ENCODE data around the gene TFDP1.
"Not testable (repeated sequence)": the region's sequence is repeated elsewhere in the genome, so short reads cannot be mapped to it uniquely, and the experiment has no call there.

The TFDP1 gene

GRCh38 chr13:113588394-113589111 is 4.0 kb downstream of the TFDP1 start:
- H3K27me3 ChIP-seq (ENCODE audit: insufficient read depth, low read length): no peaks in the 10 kb centered on the region
- peaks cover 31% of the 10 kb centered on the region for H3K36me3 ChIP-seq (ENCODE audit: insufficient read depth, low read length)
- no peak overlapping the region for H2AFZ ChIP-seq (ENCODE audit: low read depth, low read length)
- H3K4me3 ChIP-seq (ENCODE audit: low read length): no peak overlapping the region
- H3K9me3 ChIP-seq (ENCODE audit: low read length): peaks cover 12% of the 10 kb centered on the region
- peaks cover 10% of the 10 kb centered on the region for H3K4me1 ChIP-seq (ENCODE audit: insufficient read depth, low read length)

- peaks cover 8% of the 10 kb centered on the region for H3K4me1 ChIP-seq (ENCODE audit: insufficient read depth, low read length)
- H3K9me3 ChIP-seq (ENCODE audit: low read length): peaks cover 12% of the 10 kb centered on the region
- H3K27me3 ChIP-seq (ENCODE audit: insufficient read depth, low read length): no peaks in the 10 kb centered on the region
- peaks cover 31% of the 10 kb centered on the region for H3K36me3 ChIP-seq (ENCODE audit: insufficient read depth, low read length)
- H3K4me3 ChIP-seq (ENCODE audit: low read length): no peak overlapping the region
- H2AFZ ChIP-seq (ENCODE audit: low read depth, low read length): no peak overlapping the region
Observed at GRCh38 chr13:113589251-113589960, 4.9 kb downstream of the TFDP1 start.

- H3K27me3 ChIP-seq (ENCODE audit: insufficient read depth, low read length): no peaks in the 10 kb centered on the region
Observed at GRCh38 chr13:113589961-113590339, 5.4 kb downstream of the TFDP1 start.

GRCh38 chr13:113591750-113592149 is 7.2 kb downstream of the TFDP1 start:
- H3K9me3 ChIP-seq (ENCODE audit: low read length): peaks cover 22% of the 10 kb centered on the region
- H3K27me3 ChIP-seq (ENCODE audit: insufficient read depth, low read length): no peaks in the 10 kb centered on the region
- no peaks in the 10 kb centered on the region for H3K4me1 ChIP-seq (ENCODE audit: insufficient read depth, low read length)
- H3K36me3 ChIP-seq (ENCODE audit: insufficient read depth, low read length): peaks cover 39% of the 10 kb centered on the region
- H3K4me3 ChIP-seq (ENCODE audit: low read length): no peak overlapping the region
- H2AFZ ChIP-seq (ENCODE audit: low read depth, low read length): no peak overlapping the region

More at GRCh38 chr13:113589961-113590339, 5.4 kb downstream of the TFDP1 start:
- peaks cover 8% of the 10 kb centered on the region for H3K4me1 ChIP-seq (ENCODE audit: insufficient read depth, low read length)
- peaks cover 12% of the 10 kb centered on the region for H3K9me3 ChIP-seq (ENCODE audit: low read length)
- H3K4me3 ChIP-seq (ENCODE audit: low read length): no peak overlapping the region
- H3K36me3 ChIP-seq (ENCODE audit: insufficient read depth, low read length): peaks cover 31% of the 10 kb centered on the region
- no peak overlapping the region for H2AFZ ChIP-seq (ENCODE audit: low read depth, low read length)

- peaks cover 27% of the 10 kb centered on the region for H3K9me3 ChIP-seq (ENCODE audit: low read length)
- no peaks in the 10 kb centered on the region for H3K27me3 ChIP-seq (ENCODE audit: insufficient read depth, low read length)
- H3K4me1 ChIP-seq (ENCODE audit: insufficient read depth, low read length): no peaks in the 10 kb centered on the region
- no peak overlapping the region for H2AFZ ChIP-seq (ENCODE audit: low read depth, low read length)
- peaks cover 40% of the 10 kb centered on the region for H3K36me3 ChIP-seq (ENCODE audit: insufficient read depth, low read length)
- no peak overlapping the region for H3K4me3 ChIP-seq (ENCODE audit: low read length)
Observed at GRCh38 chr13:113592571-113592970, 8.0 kb downstream of the TFDP1 start.

- Histone ChIP-seq H3K36me3 (ENCODE audit: insufficient read depth, low read length) (peaks cover 48% of the 10 kb centered on the region), H3K9me3 (ENCODE audit: low read length) (peaks cover 39% of the 10 kb centered on the region)
- not testable (repeated sequence) for H3K4me3 ChIP-seq (ENCODE audit: low read length); H3K4me1 ChIP-seq (ENCODE audit: insufficient read depth, low read length); H3K27me3 ChIP-seq (ENCODE audit: insufficient read depth, low read length); H2AFZ ChIP-seq (ENCODE audit: low read depth, low read length)
Observed at GRCh38 chr13:113594066-113594821, 9.7 kb downstream of the TFDP1 start.

- no peak overlapping the region for H2AFZ ChIP-seq (ENCODE audit: low read depth, low read length)
- H3K4me1 ChIP-seq (ENCODE audit: insufficient read depth, low read length): no peaks in the 10 kb centered on the region
- H3K9me3 ChIP-seq (ENCODE audit: low read length): peaks cover 39% of the 10 kb centered on the region
- H3K36me3 ChIP-seq (ENCODE audit: insufficient read depth, low read length): peaks cover 44% of the 10 kb centered on the region
- no peaks in the 10 kb centered on the region for H3K27me3 ChIP-seq (ENCODE audit: insufficient read depth, low read length)
- H3K4me3 ChIP-seq (ENCODE audit: low read length): no peak overlapping the region
Observed at GRCh38 chr13:113595131-113595530, 10.6 kb downstream of the TFDP1 start.

GRCh38 chr13:113596321-113597200 is 12.0 kb downstream of the TFDP1 start:
- peaks cover 44% of the 10 kb centered on the region for H3K9me3 ChIP-seq (ENCODE audit: low read length)
- no peaks in the 10 kb centered on the region for H3K4me1 ChIP-seq (ENCODE audit: insufficient read depth, low read length)
- no peak overlapping the region for H2AFZ ChIP-seq (ENCODE audit: low read depth, low read length)
- H3K36me3 ChIP-seq (ENCODE audit: insufficient read depth, low read length): peaks cover 52% of the 10 kb centered on the region
- no peak overlapping the region for H3K4me3 ChIP-seq (ENCODE audit: low read length)
- H3K27me3 ChIP-seq (ENCODE audit: insufficient read depth, low read length): no peaks in the 10 kb centered on the region

GRCh38 chr13:113597391-113598080 is 13.0 kb downstream of the TFDP1 start:
- H2AFZ ChIP-seq (ENCODE audit: low read depth, low read length): no peak overlapping the region
- H3K4me3 ChIP-seq (ENCODE audit: low read length): no peak overlapping the region
- H3K36me3 ChIP-seq (ENCODE audit: insufficient read depth, low read length): peaks cover 52% of the 10 kb centered on the region
- H3K27me3 ChIP-seq (ENCODE audit: insufficient read depth, low read length): no peaks in the 10 kb centered on the region
- H3K4me1 ChIP-seq (ENCODE audit: insufficient read depth, low read length): peaks cover 2% of the 10 kb centered on the region
- peaks cover 43% of the 10 kb centered on the region for H3K9me3 ChIP-seq (ENCODE audit: low read length)

- peaks cover 52% of the 10 kb centered on the region for H3K36me3 ChIP-seq (ENCODE audit: insufficient read depth, low read length)
- no peaks in the 10 kb centered on the region for H3K27me3 ChIP-seq (ENCODE audit: insufficient read depth, low read length)
- no peak overlapping the region for H2AFZ ChIP-seq (ENCODE audit: low read depth, low read length)
- H3K9me3 ChIP-seq (ENCODE audit: low read length): peaks cover 43% of the 10 kb centered on the region
- H3K4me3 ChIP-seq (ENCODE audit: low read length): no peak overlapping the region
- H3K4me1 ChIP-seq (ENCODE audit: insufficient read depth, low read length): peaks cover 7% of the 10 kb centered on the region
Observed at GRCh38 chr13:113598081-113598410, 13.5 kb downstream of the TFDP1 start.

- Histone ChIP-seq H3K36me3 (ENCODE audit: insufficient read depth, low read length) (peaks cover 54% of the 10 kb centered on the region), H3K4me3 (ENCODE audit: low read length) (no peak overlapping the region), H3K4me1 (ENCODE audit: insufficient read depth, low read length) (peaks cover 8% of the 10 kb centered on the region), H2AFZ (ENCODE audit: low read depth, low read length) (no peak overlapping the region), H3K27me3 (ENCODE audit: insufficient read depth, low read length) (no peaks in the 10 kb centered on the region), H3K9me3 (ENCODE audit: low read length) (peaks cover 43% of the 10 kb centered on the region)
Observed at GRCh38 chr13:113598481-113598880, 13.9 kb downstream of the TFDP1 start.

- Histone ChIP-seq H3K27me3 (ENCODE audit: insufficient read depth, low read length) (no peaks in the 10 kb centered on the region), H3K4me1 (ENCODE audit: insufficient read depth, low read length) (peaks cover 8% of the 10 kb centered on the region), H3K9me3 (ENCODE audit: low read length) (peaks cover 44% of the 10 kb centered on the region), H2AFZ (ENCODE audit: low read depth, low read length) (no peak overlapping the region), H3K4me3 (ENCODE audit: low read length) (no peak overlapping the region), H3K36me3 (ENCODE audit: insufficient read depth, low read length) (peaks cover 58% of the 10 kb centered on the region)
Observed at GRCh38 chr13:113599391-113599790, 14.8 kb downstream of the TFDP1 start.
